Kidney (tissue), 14 donors: ENCODE results near the gene PIK3CB. TPM values are rescaled to one million over a fixed set of nuclear protein-coding genes. Genes with fewer than 3 reads are reported as not detected.

Source experiments
- DNase-seq, 5 donors: peaks; one replicate each; pipeline ENCODE4 v3.0.0-alpha.2; 2013 to 2020
- FAIRE-seq: peaks from 2 replicates; lab custom pipeline; 2012; peaks lifted over from hg19 to GRCh38; lab: Jason Lieb, UNC
- H3K27ac ChIP-seq, 2 donors: one replicate each; pipeline ENCODE4 v1.7.0; 2013; ENCODE audit warnings: low read depth in 2 of 2, low read length in 2 of 2, inconsistent platforms in 1 of 2
- H3K27me3 ChIP-seq: one replicate; pipeline ENCODE4 v1.7.1; 2013; ENCODE audit warnings: low read length, inconsistent platforms; ENCODE audit not compliant: control insufficient read depth, insufficient read depth
- H3K36me3 ChIP-seq, 3 donors: one replicate each; pipeline versions ENCODE4 v1.7.0 to v1.7.1; 2013; ENCODE audit warnings: low read length in 3 of 3, control low read depth in 1 of 3, inconsistent platforms in 1 of 3; ENCODE audit not compliant: insufficient read depth in 3 of 3, control insufficient read depth in 2 of 3
- H3K4me1 ChIP-seq, 3 donors: one replicate each; pipeline versions ENCODE4 v1.7.0 to v1.7.1; 2013; ENCODE audit warnings: low read length in 3 of 3, inconsistent platforms in 1 of 3, low read depth in 1 of 3; ENCODE audit not compliant: control insufficient read depth in 2 of 3, insufficient read depth in 2 of 3
- H3K4me3 ChIP-seq, 3 donors: one replicate each; pipeline versions ENCODE4 v1.7.0 to v1.8.1; 2013; ENCODE audit warnings: low read length in 3 of 3, control low read depth in 1 of 3, inconsistent platforms in 1 of 3
- H3K9ac ChIP-seq, 3 donors: one replicate each; pipeline versions ENCODE4 v1.7.0 to v1.7.1; 2013; ENCODE audit warnings: low read length in 3 of 3, control low read depth in 1 of 3, inconsistent platforms in 1 of 3
- H3K9me3 ChIP-seq, 3 donors: one replicate each; pipeline versions ENCODE4 v1.7.0 to v1.7.1; 2013; ENCODE audit warnings: low read length in 3 of 3, control low read depth in 1 of 3, inconsistent platforms in 1 of 3; ENCODE audit not compliant: control insufficient read depth in 2 of 3, insufficient read depth in 1 of 3
- CTCF ChIP-seq: IDR thresholded peaks from 3 replicates; pipeline ENCODE4 v1.5.1; 2012; ENCODE audit warnings: mild to moderate bottlenecking, moderate library complexity, borderline replicate concordance; ENCODE audit not compliant: insufficient read depth; ENCODE audit errors: extremely low read depth
- intact Hi-C: fragments of 100-400 bp; cut with DNase I; formaldehyde crosslinking; loops from one replicate; pipeline ENCODE4 v1.11.1; 2022
- polyA plus RNA-seq: library from polyadenylated mRNA; stranded (reverse); fragments of 350-450 nt; fragmentation: Illumina TruSeq; extraction: RNeasy Lipid Tissue Mini Kit (QIAGEN cat#74804); gene quantifications from one replicate; pipeline ENCODE4 v1.2.3, GENCODE V29; 2014; ENCODE audit warnings: low read depth, low replicate concordance; ENCODE audit not compliant: insufficient read depth
- total RNA-seq: library from RNA; stranded (reverse); fragmentation: NEBNext Ultra II Directional; extraction: Animal tissue kit (Norgen Biotek cat#: 25700); gene quantifications from one replicate; pipeline ENCODE4 v1.2.1, GENCODE V29; 2021
- donor health status: control.
- donor health status: control.
- donor health status: control.
- donor health status: control.
- donor health status: control.
- donor health status: DM: yes; HTN: yes; CAD: no.
- donor health status: Normal renal cell carcinoma (clear cell type).

Gene PIK3CB
- total and polyA plus RNA-seq, 2 donors from 2014 or later = 20.1 to 48.0 TPM

- Histone ChIP-seq H3K9me3 (no peaks in the 10 kb centered on the region), H3K27ac (no peak overlapping the region), H3K36me3 (peaks cover 0 to 9% (median 2%) of the 10 kb centered on the region in 3 donors), H3K27me3 (no peaks in the 10 kb centered on the region), H3K4me3 (no peak overlapping the region), H3K9ac (no peak overlapping the region), H3K4me1 (no peaks in the 10 kb centered on the region)
- no peak for TF ChIP-seq CTCF
- intact Hi-C loops = no loop called here
- no peak for DNase-seq
- no peak for FAIRE-seq
These were observed 205.2 kb downstream of the PIK3CB start for GRCh38 chr3:138629526-138629925.

GRCh38 chr3:138625707-138626365 is 208.9 kb downstream of the PIK3CB start:
- no peaks in the 10 kb centered on the region for H3K4me1 ChIP-seq
- H3K4me3 ChIP-seq = no peak overlapping the region
- H3K9ac ChIP-seq = no peak overlapping the region
- H3K27me3 ChIP-seq = no peaks in the 10 kb centered on the region
- TF ChIP-seq CTCF = no peak
- H3K27ac ChIP-seq = no peak overlapping the region
- H3K9me3 ChIP-seq = no peaks in the 10 kb centered on the region
- H3K36me3 ChIP-seq = peaks cover 0 to 9% (median 0%) of the 10 kb centered on the region in 3 donors
- FAIRE-seq (no peak), DNase-seq (no peak)
- intact Hi-C loops = no loop called here

GRCh38 chr3:138624518-138624917 is 210.2 kb downstream of the PIK3CB start:
- intact Hi-C loops = no loop called here
- H3K36me3 ChIP-seq = peaks cover 0 to 4% (median 0%) of the 10 kb centered on the region in 3 donors

More at GRCh38 chr3:138624518-138624917, 210.2 kb downstream of the PIK3CB start:
- no peak overlapping the region for H3K27ac ChIP-seq
- H3K27me3 ChIP-seq = no peaks in the 10 kb centered on the region
- no peaks in the 10 kb centered on the region for H3K4me1 ChIP-seq
- H3K9me3 ChIP-seq = no peaks in the 10 kb centered on the region
- no peak overlapping the region for H3K4me3 ChIP-seq
- FAIRE-seq (no peak), DNase-seq (no peak)
- no peak overlapping the region for H3K9ac ChIP-seq
- no peak for TF ChIP-seq CTCF
